ENCODE results near the gene SLC44A5. TPM values are rescaled to one million over a fixed set of nuclear protein-coding genes. Genes with fewer than 3 reads are reported as not detected.
"Not testable (repeated sequence)": the region's sequence is repeated elsewhere in the genome, so short reads cannot be mapped to it uniquely, and the experiment has no call there.

Gene SLC44A5
- total RNA-seq, 1 donor from 2014 or later = 0.43 TPM

GRCh38 chr1:75521658-75522057 lies 89.3 kb downstream of the SLC44A5 start:
- no peak for DNase-seq (ENCODE audit: low spot score)

GRCh38 chr1:75520862-75521475 lies 89.9 kb downstream of the SLC44A5 start:
- DNase-seq (ENCODE audit: low spot score) = no peak

GRCh38 chr1:75519651-75520427 lies 91.1 kb downstream of the SLC44A5 start:
- DNase-seq (ENCODE audit: low spot score) = no peak

- DNase-seq (ENCODE audit: low spot score) = no peak
Measured at GRCh38 chr1:75518686-75519085, 92.2 kb downstream of the SLC44A5 start.

GRCh38 chr1:75514270-75514669 lies 96.6 kb downstream of the SLC44A5 start:
- DNase-seq (ENCODE audit: low spot score) = no peak

- no peak for DNase-seq (ENCODE audit: low spot score)
Measured at GRCh38 chr1:75506976-75507375, 103.9 kb downstream of the SLC44A5 start.

GRCh38 chr1:75503221-75503974 lies 107.5 kb downstream of the SLC44A5 start:
- DNase-seq (ENCODE audit: low spot score) = no peak

GRCh38 chr1:75502776-75503175 lies 108.1 kb downstream of the SLC44A5 start:
- no peak for DNase-seq (ENCODE audit: low spot score)

- no peak for DNase-seq (ENCODE audit: low spot score)
Measured at GRCh38 chr1:75501577-75502295, 109.2 kb downstream of the SLC44A5 start.

GRCh38 chr1:75492011-75492410 lies 118.9 kb downstream of the SLC44A5 start:
- no peak for DNase-seq (ENCODE audit: low spot score)

- no peak for DNase-seq (ENCODE audit: low spot score)
Measured at GRCh38 chr1:75487399-75487798, 123.5 kb downstream of the SLC44A5 start.

GRCh38 chr1:75484789-75485188 lies 126.1 kb downstream of the SLC44A5 start:
- no peak for DNase-seq (ENCODE audit: low spot score)

- no peak for DNase-seq (ENCODE audit: low spot score)
Measured at GRCh38 chr1:75482951-75483350, 128.0 kb downstream of the SLC44A5 start.

GRCh38 chr1:75476486-75476885 lies 134.4 kb downstream of the SLC44A5 start:
- DNase-seq (ENCODE audit: low spot score) = not testable (repeated sequence)

GRCh38 chr1:75475696-75476095 lies 135.2 kb downstream of the SLC44A5 start:
- no peak for DNase-seq (ENCODE audit: low spot score)

GRCh38 chr1:75472971-75473603 lies 137.8 kb downstream of the SLC44A5 start:
- DNase-seq (ENCODE audit: low spot score) = no peak

- DNase-seq (ENCODE audit: low spot score) = no peak
Measured at GRCh38 chr1:75472089-75472970, 138.6 kb downstream of the SLC44A5 start.

GRCh38 chr1:75471252-75471651 lies 139.7 kb downstream of the SLC44A5 start:
- DNase-seq (ENCODE audit: low spot score) = no peak

GRCh38 chr1:75470448-75470847 lies 140.5 kb downstream of the SLC44A5 start:
- no peak for DNase-seq (ENCODE audit: low spot score)

GRCh38 chr1:75469586-75470173 lies 141.2 kb downstream of the SLC44A5 start:
- DNase-seq (ENCODE audit: low spot score) = no peak
